ENCODE data around the gene PGM5. TPM values are rescaled to one million over a fixed set of nuclear protein-coding genes. Genes with fewer than 3 reads are reported as not detected.
"Not testable (repeated sequence)": the region's sequence is repeated elsewhere in the genome, so short reads cannot be mapped to it uniquely, and the experiment has no call there.

The PGM5 gene
- total RNA-seq, 1 donor from 2014 or later = not detected

DNA sequence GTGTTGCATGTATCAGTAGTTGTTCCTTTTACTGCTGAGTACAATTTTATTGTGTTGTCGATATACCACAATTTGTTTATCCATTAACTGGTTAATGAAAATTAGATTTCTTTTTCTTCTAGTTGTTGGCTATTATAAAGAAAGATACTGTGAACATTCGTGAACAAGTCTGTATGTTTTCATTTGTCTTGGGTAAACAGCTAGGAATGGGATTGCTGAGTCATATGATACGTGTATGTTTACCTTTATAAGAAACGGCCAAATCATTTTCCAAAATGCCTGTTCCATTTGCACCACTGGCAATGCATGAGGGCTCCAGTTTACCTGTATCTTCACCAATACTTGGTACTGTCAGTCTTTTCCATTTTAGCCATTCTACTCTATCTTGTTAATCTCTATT lies 33.1 kb downstream of the PGM5 start:
- DNase-seq; H3K36me3 Mint-ChIP-seq (ENCODE audit: unreplicated experiment); H3K4me1 Mint-ChIP-seq (ENCODE audit: low read depth, unreplicated experiment); H3K27ac Mint-ChIP-seq (ENCODE audit: unreplicated experiment); H3K27me3 Mint-ChIP-seq (ENCODE audit: unreplicated experiment); H3K4me3 Mint-ChIP-seq (ENCODE audit: unreplicated experiment); H3K9me3 Mint-ChIP-seq (ENCODE audit: unreplicated experiment): not testable (repeated sequence)

GRCh38 chr9:68390737-68391136 lies 34.3 kb downstream of the PGM5 start:
- not testable (repeated sequence) for H3K27me3 Mint-ChIP-seq (ENCODE audit: unreplicated experiment); H3K27ac Mint-ChIP-seq (ENCODE audit: unreplicated experiment); H3K4me1 Mint-ChIP-seq (ENCODE audit: low read depth, unreplicated experiment); H3K36me3 Mint-ChIP-seq (ENCODE audit: unreplicated experiment); H3K9me3 Mint-ChIP-seq (ENCODE audit: unreplicated experiment); H3K4me3 Mint-ChIP-seq (ENCODE audit: unreplicated experiment); DNase-seq

GRCh38 chr9:68396411-68397094 lies 40.1 kb downstream of the PGM5 start:
- not testable (repeated sequence) for H3K36me3 Mint-ChIP-seq (ENCODE audit: unreplicated experiment); DNase-seq; H3K27ac Mint-ChIP-seq (ENCODE audit: unreplicated experiment); H3K27me3 Mint-ChIP-seq (ENCODE audit: unreplicated experiment); H3K4me1 Mint-ChIP-seq (ENCODE audit: low read depth, unreplicated experiment); H3K9me3 Mint-ChIP-seq (ENCODE audit: unreplicated experiment); H3K4me3 Mint-ChIP-seq (ENCODE audit: unreplicated experiment)

GRCh38 chr9:68397095-68397423 lies 40.6 kb downstream of the PGM5 start:
- not testable (repeated sequence) for DNase-seq; H3K27me3 Mint-ChIP-seq (ENCODE audit: unreplicated experiment); H3K9me3 Mint-ChIP-seq (ENCODE audit: unreplicated experiment); H3K36me3 Mint-ChIP-seq (ENCODE audit: unreplicated experiment); H3K4me1 Mint-ChIP-seq (ENCODE audit: low read depth, unreplicated experiment); H3K4me3 Mint-ChIP-seq (ENCODE audit: unreplicated experiment); H3K27ac Mint-ChIP-seq (ENCODE audit: unreplicated experiment)

- not testable (repeated sequence) for H3K4me1 Mint-ChIP-seq (ENCODE audit: low read depth, unreplicated experiment); H3K27ac Mint-ChIP-seq (ENCODE audit: unreplicated experiment); H3K36me3 Mint-ChIP-seq (ENCODE audit: unreplicated experiment); DNase-seq; H3K9me3 Mint-ChIP-seq (ENCODE audit: unreplicated experiment); H3K4me3 Mint-ChIP-seq (ENCODE audit: unreplicated experiment); H3K27me3 Mint-ChIP-seq (ENCODE audit: unreplicated experiment)
These were observed 41.4 kb downstream of the PGM5 start for GRCh38 chr9:68397796-68398195.

GRCh38 chr9:68398324-68398723 lies 41.9 kb downstream of the PGM5 start:
- H3K36me3 Mint-ChIP-seq (ENCODE audit: unreplicated experiment); H3K4me3 Mint-ChIP-seq (ENCODE audit: unreplicated experiment); DNase-seq; H3K27ac Mint-ChIP-seq (ENCODE audit: unreplicated experiment); H3K9me3 Mint-ChIP-seq (ENCODE audit: unreplicated experiment); H3K4me1 Mint-ChIP-seq (ENCODE audit: low read depth, unreplicated experiment); H3K27me3 Mint-ChIP-seq (ENCODE audit: unreplicated experiment): not testable (repeated sequence)

DNA sequence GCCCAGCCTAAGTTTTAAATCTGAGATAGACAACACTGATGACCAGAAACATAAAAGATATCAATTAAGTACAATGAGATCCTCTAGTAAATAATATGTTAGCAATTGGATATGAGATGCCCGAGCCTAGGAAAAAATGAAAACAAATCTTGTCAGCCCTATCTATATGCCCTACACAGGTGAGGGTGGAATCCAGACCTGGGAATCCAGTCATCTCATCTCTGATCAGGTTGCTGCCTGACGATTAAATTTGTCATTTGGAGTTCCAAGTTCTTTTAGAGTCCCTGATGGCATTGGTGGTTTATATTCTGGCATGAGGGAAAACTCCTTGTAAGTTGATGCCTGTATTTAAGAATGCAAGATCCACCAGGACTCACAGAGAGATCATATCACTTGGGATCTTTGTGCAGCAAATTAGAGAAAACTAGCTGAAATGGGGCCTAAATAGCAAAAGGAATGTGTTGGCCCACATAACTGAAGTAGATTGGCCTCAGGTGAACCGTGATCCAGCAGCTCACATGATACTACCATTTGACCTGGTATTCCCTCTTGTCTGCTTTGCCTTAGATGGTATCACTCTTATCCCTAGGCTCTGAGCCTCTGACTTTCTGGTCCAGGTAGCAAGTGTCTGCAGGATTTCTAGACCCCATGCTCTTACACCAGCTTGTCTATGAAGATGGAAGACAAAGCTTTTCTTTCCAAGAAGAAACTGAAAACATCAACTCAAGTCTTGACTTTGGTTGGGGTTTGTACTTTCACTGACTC lies 48.2 kb downstream of the PGM5 start:
- not testable (repeated sequence) for H3K27ac Mint-ChIP-seq (ENCODE audit: unreplicated experiment); H3K4me3 Mint-ChIP-seq (ENCODE audit: unreplicated experiment); H3K9me3 Mint-ChIP-seq (ENCODE audit: unreplicated experiment); H3K4me1 Mint-ChIP-seq (ENCODE audit: low read depth, unreplicated experiment); H3K27me3 Mint-ChIP-seq (ENCODE audit: unreplicated experiment); DNase-seq; H3K36me3 Mint-ChIP-seq (ENCODE audit: unreplicated experiment)

DNA sequence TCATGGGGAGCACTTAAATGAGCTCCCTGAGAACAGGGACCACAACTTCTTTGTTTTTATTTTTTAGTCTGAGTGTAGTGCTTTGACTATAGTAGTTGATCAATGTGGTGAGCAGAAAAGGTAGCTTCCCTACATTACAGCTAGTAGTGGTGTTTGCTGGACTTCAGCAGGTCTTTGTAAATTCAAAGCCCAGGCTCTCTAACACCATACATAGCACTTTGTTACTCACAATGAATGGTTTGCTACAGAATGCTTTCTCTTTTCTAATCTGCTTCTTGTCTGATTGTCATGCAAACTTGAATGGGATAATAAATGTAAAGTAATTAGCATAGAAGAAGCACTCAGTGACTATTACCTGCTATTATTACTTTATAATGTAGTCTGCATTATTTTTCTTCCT lies 55.5 kb downstream of the PGM5 start:
- H3K27me3 Mint-ChIP-seq (ENCODE audit: unreplicated experiment); H3K36me3 Mint-ChIP-seq (ENCODE audit: unreplicated experiment); H3K4me1 Mint-ChIP-seq (ENCODE audit: low read depth, unreplicated experiment); H3K27ac Mint-ChIP-seq (ENCODE audit: unreplicated experiment); DNase-seq; H3K9me3 Mint-ChIP-seq (ENCODE audit: unreplicated experiment); H3K4me3 Mint-ChIP-seq (ENCODE audit: unreplicated experiment): not testable (repeated sequence)

DNA sequence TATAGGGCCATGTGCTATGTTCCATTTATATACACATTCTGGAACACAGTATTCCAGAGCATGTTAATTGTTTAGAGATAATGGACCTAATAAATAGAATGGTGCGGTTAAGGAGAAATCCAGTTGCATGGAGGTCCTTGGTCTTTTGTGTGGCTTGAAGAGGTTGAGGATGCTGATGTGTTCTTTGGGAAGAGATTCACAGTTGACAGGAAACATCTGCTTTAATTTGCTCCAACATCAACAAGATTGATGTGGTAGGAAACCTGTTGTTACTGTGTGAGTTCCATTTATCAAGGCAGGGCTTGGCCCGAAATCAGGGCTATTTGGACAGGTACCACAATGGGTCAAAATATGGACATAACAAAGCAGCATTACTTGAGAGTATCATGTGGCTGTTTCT lies 56.3 kb downstream of the PGM5 start:
- H3K4me1 Mint-ChIP-seq (ENCODE audit: low read depth, unreplicated experiment); H3K9me3 Mint-ChIP-seq (ENCODE audit: unreplicated experiment); DNase-seq; H3K4me3 Mint-ChIP-seq (ENCODE audit: unreplicated experiment); H3K36me3 Mint-ChIP-seq (ENCODE audit: unreplicated experiment); H3K27ac Mint-ChIP-seq (ENCODE audit: unreplicated experiment); H3K27me3 Mint-ChIP-seq (ENCODE audit: unreplicated experiment): not testable (repeated sequence)

DNA sequence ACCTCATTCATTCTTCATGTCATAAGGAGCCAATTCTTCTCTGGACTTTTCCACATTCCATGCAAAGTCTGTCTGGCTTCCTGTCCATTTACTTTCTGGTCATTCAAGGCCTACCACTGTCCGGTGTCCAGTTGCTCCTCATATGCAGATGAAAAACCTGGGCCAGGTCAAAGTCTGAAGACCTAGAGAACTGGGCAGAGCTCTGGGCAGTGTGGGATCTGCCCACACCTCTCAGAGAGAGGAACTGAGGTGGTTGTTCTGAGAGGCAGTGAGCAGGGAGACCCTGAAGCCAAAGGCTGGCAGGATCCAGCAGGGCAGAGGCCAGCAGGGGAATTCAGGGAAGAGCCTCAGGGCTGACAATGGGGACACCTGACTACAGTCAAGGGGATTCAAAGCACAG lies 58.7 kb downstream of the PGM5 start:
- not testable (repeated sequence) for H3K27me3 Mint-ChIP-seq (ENCODE audit: unreplicated experiment); H3K4me3 Mint-ChIP-seq (ENCODE audit: unreplicated experiment); H3K27ac Mint-ChIP-seq (ENCODE audit: unreplicated experiment)

More for the DNA sequence above, 58.7 kb downstream of the PGM5 start:
- not testable (repeated sequence) for H3K4me1 Mint-ChIP-seq (ENCODE audit: low read depth, unreplicated experiment); DNase-seq; H3K9me3 Mint-ChIP-seq (ENCODE audit: unreplicated experiment); H3K36me3 Mint-ChIP-seq (ENCODE audit: unreplicated experiment)

Data from glutamatergic neuron (in vitro differentiated cells).